DND-41 (cell line): ENCODE measurements around the gene MAP7.

Source experiments
- ATAC-seq: fragments of 200-7000 bp; cut with Tn5 transposase; 3 replicates; pipeline ENCODE4 v1.9.1; 2021; ENCODE audit warnings: low read depth; ENCODE audit not compliant: insufficient read depth
- DNase-seq: peaks from one replicate; pipeline ENCODE4 v3.0.0-alpha.2; 2020
- H2AFZ ChIP-seq: 2 replicates; pipeline ENCODE4 v1.6.0; 2012; ENCODE audit warnings: low read depth, low read length
- H3K27ac ChIP-seq: 2 replicates; pipeline ENCODE4 v1.5.1; 2012; ENCODE audit warnings: low read length, inconsistent platforms
- H3K27me3 ChIP-seq: fragments of 200-600 bp; sonication (generic); 2 replicates; pipeline ENCODE4 v1.6.0; 2012; ENCODE audit warnings: low read length, mild to moderate bottlenecking, inconsistent platforms; ENCODE audit not compliant: insufficient read depth, poor library complexity
- H3K36me3 ChIP-seq: 2 replicates; pipeline ENCODE4 v1.5.1; 2012; ENCODE audit warnings: low read length, inconsistent platforms; ENCODE audit not compliant: insufficient read depth
- H3K4me1 ChIP-seq: 2 replicates; pipeline ENCODE4 v1.5.1; 2012; ENCODE audit warnings: mild to moderate bottlenecking, low read length; ENCODE audit not compliant: insufficient read depth
- H3K4me2 ChIP-seq: 2 replicates; pipeline ENCODE4 v1.6.0; 2012; ENCODE audit warnings: mild to moderate bottlenecking, moderate library complexity, low read length, inconsistent platforms; ENCODE audit not compliant: insufficient read depth
- H3K4me3 ChIP-seq, 2 experiments: fragments of 200-600 bp in 1 of 2; shearing (Covaris generic) in 1 of 2; 2 replicates each; pipeline ENCODE4 v1.5.1; 2012 to 2016; ENCODE audit warnings: inconsistent platforms in 2 of 2, low read length in 2 of 2, mild to moderate bottlenecking in 2 of 2, low read depth in 1 of 2, moderate library complexity in 1 of 2
- H3K79me2 ChIP-seq: 2 replicates; pipeline ENCODE4 v1.6.0; 2012; ENCODE audit warnings: low read length, inconsistent platforms; ENCODE audit not compliant: insufficient read depth
- H3K9ac ChIP-seq: 2 replicates; pipeline ENCODE4 v1.6.0; 2012; ENCODE audit warnings: low read depth, mild to moderate bottlenecking, inconsistent platforms, low read length, moderate library complexity
- H3K9me3 ChIP-seq: 2 replicates; pipeline ENCODE4 v1.5.1; 2012; ENCODE audit warnings: low read length, moderate library complexity, mild to moderate bottlenecking, inconsistent platforms; ENCODE audit not compliant: insufficient read depth, severe bottlenecking
- H4K20me1 ChIP-seq: 2 replicates; pipeline ENCODE4 v1.6.0; 2012; ENCODE audit warnings: low read length; ENCODE audit not compliant: insufficient read depth
- CTCF ChIP-seq: IDR thresholded peaks from 2 replicates; pipeline ENCODE4 v1.5.1; 2012; ENCODE audit warnings: borderline replicate concordance, low read length, moderate library complexity, mild to moderate bottlenecking; ENCODE audit not compliant: poor library complexity, severe bottlenecking; ENCODE audit errors: extremely low read depth
- EZH2 ChIP-seq: IDR thresholded peaks from 3 replicates; pipeline ENCODE4 v1.6.1; 2012; ENCODE audit warnings: borderline replicate concordance, low read depth, mild to moderate bottlenecking, moderate library complexity, low read length, inconsistent platforms; ENCODE audit not compliant: severe bottlenecking

MAP7 gene

GRCh38 chr6:136317021-136317694, 233.1 kb downstream of the MAP7 start:
- H3K27me3 ChIP-seq = peaks cover 13% of the 10 kb centered on the region
- TF ChIP-seq CTCF (peak; percentile 78), EZH2 (no peak)
- peak; percentile 81 for ATAC-seq
- no peak overlapping the region for H3K4me3 ChIP-seq
- no peak overlapping the region for H2AFZ ChIP-seq
- H4K20me1 ChIP-seq = no peaks in the 10 kb centered on the region
- H3K79me2 ChIP-seq = no peaks in the 10 kb centered on the region
- no peaks in the 10 kb centered on the region for H3K4me1 ChIP-seq
- DNase-seq = peak; percentile 55
- H3K27ac ChIP-seq = no peak overlapping the region
- H3K9ac ChIP-seq = no peak overlapping the region
- no peaks in the 10 kb centered on the region for H3K9me3 ChIP-seq
- no peak overlapping the region for H3K4me2 ChIP-seq
- no peaks in the 10 kb centered on the region for H3K36me3 ChIP-seq

- no peak for ATAC-seq
These were observed 234.6 kb downstream of the MAP7 start for GRCh38 chr6:136315594-136315993.

GRCh38 chr6:136312975-136313374, 237.2 kb downstream of the MAP7 start:
- Histone ChIP-seq H3K36me3 (no peaks in the 10 kb centered on the region), H3K4me3 (no peak overlapping the region), H3K4me1 (no peaks in the 10 kb centered on the region), H3K4me2 (no peak overlapping the region), H3K9me3 (no peaks in the 10 kb centered on the region), H3K79me2 (no peaks in the 10 kb centered on the region), H4K20me1 (no peaks in the 10 kb centered on the region), H2AFZ (no peak overlapping the region), H3K9ac (no peak overlapping the region), H3K27ac (no peak overlapping the region), H3K27me3 (peaks cover 3% of the 10 kb centered on the region)
- no peak for DNase-seq
- no peak for ATAC-seq
- TF ChIP-seq CTCF (no peak), EZH2 (no peak)

More at GRCh38 chr6:136315594-136315993, 234.6 kb downstream of the MAP7 start:
- H3K9me3 ChIP-seq = no peaks in the 10 kb centered on the region
- H4K20me1 ChIP-seq = no peaks in the 10 kb centered on the region
- TF ChIP-seq EZH2 (no peak), CTCF (no peak)
- H3K36me3 ChIP-seq = no peaks in the 10 kb centered on the region
- no peak for DNase-seq
- no peak overlapping the region for H3K4me2 ChIP-seq
- peaks cover 8% of the 10 kb centered on the region for H3K27me3 ChIP-seq
- H3K4me3 ChIP-seq = no peak overlapping the region
- H3K27ac ChIP-seq = no peak overlapping the region
- H3K79me2 ChIP-seq = no peaks in the 10 kb centered on the region
- no peak overlapping the region for H3K9ac ChIP-seq
- no peak overlapping the region for H2AFZ ChIP-seq
- H3K4me1 ChIP-seq = no peaks in the 10 kb centered on the region
